Heart left ventricle (tissue), 13 donors: ENCODE data around the gene ASB7.

Experiments used
- POLR2A ChIP-seq, 2 donors: fragments of 450-650 bp; IDR thresholded peaks; one replicate each; pipeline ENCODE4 v1.6.1; 2017; ENCODE audit warnings: antibody characterized with exemption in 2 of 2, mild to moderate bottlenecking in 2 of 2, moderate library complexity in 2 of 2
- TF ChIP-seq, protein P1 (sequence below), 12 donors: fragments of 200-600 bp; sonication (generic) in 4 of 12; IDR thresholded peaks; one replicate each; pipeline versions ENCODE4 v1.5.0 to v1.8.0; 2018 to 2022; ENCODE audit warnings: antibody characterized with exemption in 12 of 12, mild to moderate bottlenecking in 5 of 12
- donor health status: ischemic (EF 13 %, LVEDD 7.1; RV severe dilation, severe dysfunction).
- donor health status: DM: no; HTN: yes; CAD: no.
- donor health status: DM: no; HTN: no; CAD: no.
- donor health status: ischemic (EF 25% LVEDD 6.9; RV normal size, moderate dysfunction).
- donor health status: ischemic (EF 25% LVEDD 5.7; RV mildly dilated, moderate dysfunction).
- donor health status: ischemic (EF 35%, LVEDD 5.7; RV mildly dilated, moderate dysfunction).
- donor health status: nonischemic (EF 11% LVEDD 7.7; RV severe dilation, severe dysfunction).
- donor health status: DM: yes; HTN: yes; CAD: no.
- donor health status: PGD.
- donor health status: ischemic (EF 29% LVEDD 5.4; RV normal size, mild dysfunction).
- donor health status: nonischemic (EF 23%, LVEDD 6.1; RV moderate dilation, normal function).

DNA sequence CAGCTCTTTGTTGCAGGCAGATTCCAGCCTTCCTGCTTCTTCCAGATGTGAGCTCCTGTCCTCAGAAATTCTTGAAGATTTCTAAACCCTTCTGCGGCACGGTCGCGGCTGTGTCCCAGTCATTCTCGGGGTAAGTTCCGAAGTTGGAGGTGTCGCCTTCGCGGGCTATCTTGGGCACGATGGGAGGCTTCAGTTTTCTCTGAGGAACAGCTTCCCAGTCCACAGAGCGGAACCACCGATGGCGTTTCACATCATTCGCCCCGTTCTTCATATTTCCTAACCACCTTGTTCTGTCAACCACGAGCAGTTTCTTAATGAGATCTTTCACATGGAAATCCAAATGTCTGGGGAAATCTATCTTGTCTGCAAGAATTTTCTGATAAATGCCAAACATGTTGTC lies 48.9 kb upstream of the ASB7 start:
- TF ChIP-seq POLR2A (IDR thresholded peaks at IDR 0.05), result no peak
- TF ChIP-seq, protein P1, sequence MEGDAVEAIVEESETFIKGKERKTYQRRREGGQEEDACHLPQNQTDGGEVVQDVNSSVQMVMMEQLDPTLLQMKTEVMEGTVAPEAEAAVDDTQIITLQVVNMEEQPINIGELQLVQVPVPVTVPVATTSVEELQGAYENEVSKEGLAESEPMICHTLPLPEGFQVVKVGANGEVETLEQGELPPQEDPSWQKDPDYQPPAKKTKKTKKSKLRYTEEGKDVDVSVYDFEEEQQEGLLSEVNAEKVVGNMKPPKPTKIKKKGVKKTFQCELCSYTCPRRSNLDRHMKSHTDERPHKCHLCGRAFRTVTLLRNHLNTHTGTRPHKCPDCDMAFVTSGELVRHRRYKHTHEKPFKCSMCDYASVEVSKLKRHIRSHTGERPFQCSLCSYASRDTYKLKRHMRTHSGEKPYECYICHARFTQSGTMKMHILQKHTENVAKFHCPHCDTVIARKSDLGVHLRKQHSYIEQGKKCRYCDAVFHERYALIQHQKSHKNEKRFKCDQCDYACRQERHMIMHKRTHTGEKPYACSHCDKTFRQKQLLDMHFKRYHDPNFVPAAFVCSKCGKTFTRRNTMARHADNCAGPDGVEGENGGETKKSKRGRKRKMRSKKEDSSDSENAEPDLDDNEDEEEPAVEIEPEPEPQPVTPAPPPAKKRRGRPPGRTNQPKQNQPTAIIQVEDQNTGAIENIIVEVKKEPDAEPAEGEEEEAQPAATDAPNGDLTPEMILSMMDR (IDR thresholded peaks at IDR 0.05), result no peak
